Choroid plexus epithelial cell (primary cell): ENCODE results near the gene TM2D1.

Experiments used
- DNase-seq: peaks from one replicate; pipeline ENCODE4 v3.0.0-alpha.2; 2010; ENCODE audit warnings: low read depth
- H3K4me3 ChIP-seq: 2 replicates; pipeline ENCODE4 v1.5.1; 2011; ENCODE audit warnings: low read depth, mild to moderate bottlenecking, control low read depth, low read length, moderate library complexity
- TF ChIP-seq, protein P1 (sequence below): conservative IDR thresholded peaks from 2 replicates; pipeline ENCODE4 v1.5.1; 2011; ENCODE audit warnings: low read depth, mild to moderate bottlenecking, control low read depth, inconsistent platforms, low read length, moderate library complexity

The TM2D1 gene

DNA sequence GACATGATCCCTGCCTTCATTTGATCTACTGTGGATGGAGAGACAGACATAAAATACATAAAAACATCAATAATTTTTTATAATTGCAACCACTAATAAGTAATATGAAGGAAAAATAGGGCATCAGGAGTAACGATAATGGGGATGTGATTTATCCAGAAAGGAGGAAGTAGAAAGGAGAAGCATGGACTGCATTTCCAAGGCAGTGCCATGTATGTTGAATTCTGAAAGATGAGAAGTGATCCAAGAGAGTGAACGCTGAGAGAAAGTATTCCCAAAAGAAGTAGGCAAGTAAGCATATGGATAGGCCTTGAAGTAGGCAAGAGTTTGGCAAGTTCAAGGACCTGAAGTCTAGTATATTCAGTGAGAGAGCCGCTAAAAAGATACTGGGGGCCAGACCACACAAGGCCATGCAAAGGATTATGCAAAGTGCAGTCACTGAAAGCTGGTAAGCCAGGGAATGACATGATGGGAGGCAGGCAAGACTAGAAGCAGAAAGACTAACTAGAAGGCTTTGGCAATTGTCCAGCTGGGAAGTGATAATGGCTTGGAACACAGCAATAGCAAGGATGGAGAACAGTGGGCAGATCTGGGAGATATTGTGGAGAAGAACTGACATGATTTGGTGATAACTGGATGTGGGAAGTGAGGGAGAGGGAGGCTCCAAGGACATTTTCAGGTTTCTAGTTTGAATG lies 85.9 kb downstream of the TM2D1 start:
- H3K4me3 ChIP-seq: no peak overlapping the region
- no peak for DNase-seq
- TF ChIP-seq, protein P1, sequence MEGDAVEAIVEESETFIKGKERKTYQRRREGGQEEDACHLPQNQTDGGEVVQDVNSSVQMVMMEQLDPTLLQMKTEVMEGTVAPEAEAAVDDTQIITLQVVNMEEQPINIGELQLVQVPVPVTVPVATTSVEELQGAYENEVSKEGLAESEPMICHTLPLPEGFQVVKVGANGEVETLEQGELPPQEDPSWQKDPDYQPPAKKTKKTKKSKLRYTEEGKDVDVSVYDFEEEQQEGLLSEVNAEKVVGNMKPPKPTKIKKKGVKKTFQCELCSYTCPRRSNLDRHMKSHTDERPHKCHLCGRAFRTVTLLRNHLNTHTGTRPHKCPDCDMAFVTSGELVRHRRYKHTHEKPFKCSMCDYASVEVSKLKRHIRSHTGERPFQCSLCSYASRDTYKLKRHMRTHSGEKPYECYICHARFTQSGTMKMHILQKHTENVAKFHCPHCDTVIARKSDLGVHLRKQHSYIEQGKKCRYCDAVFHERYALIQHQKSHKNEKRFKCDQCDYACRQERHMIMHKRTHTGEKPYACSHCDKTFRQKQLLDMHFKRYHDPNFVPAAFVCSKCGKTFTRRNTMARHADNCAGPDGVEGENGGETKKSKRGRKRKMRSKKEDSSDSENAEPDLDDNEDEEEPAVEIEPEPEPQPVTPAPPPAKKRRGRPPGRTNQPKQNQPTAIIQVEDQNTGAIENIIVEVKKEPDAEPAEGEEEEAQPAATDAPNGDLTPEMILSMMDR: no peak

DNA sequence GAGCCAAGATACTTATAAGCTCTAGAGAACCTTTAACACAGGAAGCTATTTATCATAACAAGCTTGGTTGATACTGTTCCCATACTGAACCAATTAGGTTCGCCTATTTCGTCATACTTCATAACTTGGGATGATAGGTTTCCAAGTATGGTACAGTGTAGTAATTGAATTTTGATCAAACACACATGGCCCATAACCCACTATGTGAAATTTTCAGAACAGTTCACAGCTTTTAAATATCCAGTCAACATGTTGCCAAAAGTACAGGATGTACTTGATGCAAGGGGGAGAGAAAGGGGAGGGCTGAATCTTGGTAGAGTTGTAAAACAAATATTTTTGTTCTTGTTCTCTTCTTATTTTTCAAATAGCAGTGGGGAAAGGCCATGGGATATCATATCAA lies 86.6 kb downstream of the TM2D1 start:
- TF ChIP-seq, protein P1: no peak
- H3K4me3 ChIP-seq: no peak overlapping the region
- peak; percentile 58 for DNase-seq

DNA sequence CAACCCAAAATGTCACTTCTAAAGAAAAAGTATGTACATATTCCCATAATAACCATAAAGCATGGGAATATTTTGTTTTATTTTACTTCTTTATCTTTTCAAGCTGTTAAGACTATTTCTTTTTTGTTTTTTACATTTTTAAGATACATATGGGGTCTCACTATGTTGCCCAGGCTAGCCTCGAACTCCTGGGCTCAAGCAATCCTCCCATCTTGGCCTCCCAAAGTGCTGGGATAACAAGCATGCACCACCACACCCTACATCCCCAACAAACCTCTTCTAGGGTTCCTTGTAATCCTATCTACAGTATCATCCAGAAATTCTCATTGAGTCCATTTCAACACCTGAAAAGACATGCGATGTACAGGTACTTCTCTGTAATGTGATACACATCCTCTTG lies 87.5 kb downstream of the TM2D1 start:
- TF ChIP-seq, protein P1: no peak
- no peak overlapping the region for H3K4me3 ChIP-seq
- DNase-seq: no peak

DNA sequence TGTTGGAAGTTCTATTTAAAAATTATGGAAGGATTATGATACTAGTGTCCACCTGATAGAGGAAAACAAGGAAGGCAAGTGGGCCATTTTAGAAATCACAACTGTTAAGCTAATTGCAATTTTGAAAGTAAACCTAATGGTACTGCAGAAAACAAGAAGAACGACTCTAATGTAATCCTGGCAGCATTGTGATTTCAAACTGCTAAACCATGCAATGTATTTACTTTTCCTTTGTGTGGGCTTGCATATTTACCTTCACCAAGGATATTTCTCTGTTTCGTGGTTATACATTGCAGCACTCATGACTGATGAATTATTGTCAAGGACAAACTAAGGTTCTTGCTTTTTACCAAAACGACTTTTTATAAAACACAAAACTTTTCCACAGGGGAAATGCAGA lies 88.1 kb downstream of the TM2D1 start:
- TF ChIP-seq, protein P1: no peak
- DNase-seq: no peak
- no peak overlapping the region for H3K4me3 ChIP-seq

DNA sequence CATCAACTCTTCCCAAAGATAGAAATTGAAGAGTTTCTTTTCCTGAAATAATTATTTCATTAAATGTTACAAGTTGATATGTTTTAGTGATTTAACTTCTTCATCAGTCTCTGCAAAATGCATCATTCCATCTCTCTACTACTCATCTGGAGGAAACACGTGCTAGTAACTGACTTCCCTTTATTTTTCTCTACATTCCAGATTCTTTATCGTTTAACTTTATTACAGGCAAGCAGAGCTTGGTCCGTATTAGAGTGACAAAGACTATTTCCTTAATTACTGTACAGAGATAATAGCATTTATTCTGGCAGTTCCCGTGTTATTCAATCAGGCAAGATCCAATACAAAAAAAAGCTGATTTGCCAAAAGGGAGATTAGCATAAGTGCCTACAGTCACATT lies 88.6 kb downstream of the TM2D1 start:
- no peak overlapping the region for H3K4me3 ChIP-seq
- no peak for DNase-seq
- TF ChIP-seq, protein P1: no peak

DNA sequence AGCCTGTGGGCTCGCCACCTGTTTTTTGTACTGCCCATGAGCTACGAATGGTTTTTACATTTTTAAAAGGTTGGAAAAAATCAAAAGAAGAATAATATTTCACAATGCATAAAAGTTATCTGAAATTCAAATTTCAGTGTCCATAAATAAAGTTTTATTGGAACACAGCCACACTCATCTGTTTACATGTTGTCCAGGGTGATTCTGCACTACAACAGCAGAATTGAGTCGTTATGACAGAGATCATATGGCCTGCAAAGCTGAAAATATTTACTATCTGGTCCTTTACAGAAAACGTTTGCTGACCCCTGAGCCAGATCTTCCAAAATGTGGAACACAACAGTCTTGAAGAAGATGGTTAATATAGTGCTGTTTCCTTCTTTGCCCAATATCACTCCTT lies 89.4 kb downstream of the TM2D1 start:
- TF ChIP-seq, protein P1: no peak
- H3K4me3 ChIP-seq: no peak overlapping the region
- DNase-seq: no peak

DNA sequence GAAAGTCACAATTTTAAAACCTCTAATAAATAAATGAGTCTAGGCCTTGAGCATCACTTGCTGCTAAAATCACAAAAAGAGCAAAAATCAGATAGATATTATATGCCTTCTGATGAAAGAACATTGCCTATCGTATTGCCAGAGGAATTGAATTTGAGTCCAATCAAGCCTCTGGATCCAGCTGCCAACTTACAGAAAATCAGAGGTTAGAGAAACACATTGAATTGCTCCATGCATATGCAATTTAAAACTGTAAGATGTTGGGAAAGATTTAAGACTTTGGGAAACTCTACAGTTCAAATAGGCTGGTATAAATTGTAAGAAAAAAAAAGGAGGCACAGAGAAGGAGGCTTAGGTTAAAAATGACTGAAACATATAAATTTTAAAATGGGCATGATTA lies 93.5 kb downstream of the TM2D1 start:
- no peak for DNase-seq
- H3K4me3 ChIP-seq: no peak overlapping the region
- TF ChIP-seq, protein P1: no peak
